ENCODE results near the gene LRP6. TPM values are rescaled to one million over a fixed set of nuclear protein-coding genes. Genes with fewer than 3 reads are reported as not detected.

LRP6 gene
- total and polyA plus RNA-seq, 8 donors = 44.5 to 65.7 (median 62.2) TPM

GRCh38 chr12:12206776-12207388, 60.0 kb downstream of the LRP6 start:
- no peaks in the 10 kb centered on the region for H3K27me3 ChIP-seq
- H3K27ac ChIP-seq = no peak overlapping the region
- no peaks in the 10 kb centered on the region for H3K9me3 ChIP-seq
- H3K36me3 ChIP-seq = peaks cover 0 to 7% of the 10 kb centered on the region in 2 donors
- DNase-seq (peak in 1 of 4 donors; percentile 13), ATAC-seq (no peak)
- intact Hi-C loops (cut with DNase I) = no loop called here
- no peaks in the 10 kb centered on the region for H3K4me1 ChIP-seq
- TF ChIP-seq, protein P1, sequence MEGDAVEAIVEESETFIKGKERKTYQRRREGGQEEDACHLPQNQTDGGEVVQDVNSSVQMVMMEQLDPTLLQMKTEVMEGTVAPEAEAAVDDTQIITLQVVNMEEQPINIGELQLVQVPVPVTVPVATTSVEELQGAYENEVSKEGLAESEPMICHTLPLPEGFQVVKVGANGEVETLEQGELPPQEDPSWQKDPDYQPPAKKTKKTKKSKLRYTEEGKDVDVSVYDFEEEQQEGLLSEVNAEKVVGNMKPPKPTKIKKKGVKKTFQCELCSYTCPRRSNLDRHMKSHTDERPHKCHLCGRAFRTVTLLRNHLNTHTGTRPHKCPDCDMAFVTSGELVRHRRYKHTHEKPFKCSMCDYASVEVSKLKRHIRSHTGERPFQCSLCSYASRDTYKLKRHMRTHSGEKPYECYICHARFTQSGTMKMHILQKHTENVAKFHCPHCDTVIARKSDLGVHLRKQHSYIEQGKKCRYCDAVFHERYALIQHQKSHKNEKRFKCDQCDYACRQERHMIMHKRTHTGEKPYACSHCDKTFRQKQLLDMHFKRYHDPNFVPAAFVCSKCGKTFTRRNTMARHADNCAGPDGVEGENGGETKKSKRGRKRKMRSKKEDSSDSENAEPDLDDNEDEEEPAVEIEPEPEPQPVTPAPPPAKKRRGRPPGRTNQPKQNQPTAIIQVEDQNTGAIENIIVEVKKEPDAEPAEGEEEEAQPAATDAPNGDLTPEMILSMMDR (IDR thresholded peaks at IDR 0.05) = no peak
- H3K4me3 ChIP-seq = no peak overlapping the region

- H3K4me3 ChIP-seq = no peak overlapping the region
- peaks cover 0 to 8% of the 10 kb centered on the region in 2 donors for H3K9me3 ChIP-seq
- H3K36me3 ChIP-seq = peaks cover 0 to 7% of the 10 kb centered on the region in 2 donors
- DNase-seq = no peak
- no peak overlapping the region for H3K27ac ChIP-seq
- no peak for ATAC-seq
- intact Hi-C loops (cut with DNase I) = no loop called here
- no peaks in the 10 kb centered on the region for H3K4me1 ChIP-seq
- H3K27me3 ChIP-seq = no peaks in the 10 kb centered on the region
- TF ChIP-seq, protein P1 (IDR thresholded peaks at IDR 0.05) = no peak
Measured at GRCh38 chr12:12202747-12203146, 64.1 kb downstream of the LRP6 start.

- peaks cover 0 to 8% of the 10 kb centered on the region in 2 donors for H3K9me3 ChIP-seq
- DNase-seq = no peak
- no peak overlapping the region for H3K4me3 ChIP-seq
- H3K36me3 ChIP-seq = peaks cover 0 to 7% of the 10 kb centered on the region in 2 donors
- H3K27ac ChIP-seq = no peak overlapping the region
- no peak for ATAC-seq
- H3K27me3 ChIP-seq = no peaks in the 10 kb centered on the region
- intact Hi-C loops (cut with DNase I) = no loop called here
- no peaks in the 10 kb centered on the region for H3K4me1 ChIP-seq
- TF ChIP-seq, protein P1 (IDR thresholded peaks at IDR 0.05) = no peak
Measured at GRCh38 chr12:12202105-12202504, 64.7 kb downstream of the LRP6 start.

DNA sequence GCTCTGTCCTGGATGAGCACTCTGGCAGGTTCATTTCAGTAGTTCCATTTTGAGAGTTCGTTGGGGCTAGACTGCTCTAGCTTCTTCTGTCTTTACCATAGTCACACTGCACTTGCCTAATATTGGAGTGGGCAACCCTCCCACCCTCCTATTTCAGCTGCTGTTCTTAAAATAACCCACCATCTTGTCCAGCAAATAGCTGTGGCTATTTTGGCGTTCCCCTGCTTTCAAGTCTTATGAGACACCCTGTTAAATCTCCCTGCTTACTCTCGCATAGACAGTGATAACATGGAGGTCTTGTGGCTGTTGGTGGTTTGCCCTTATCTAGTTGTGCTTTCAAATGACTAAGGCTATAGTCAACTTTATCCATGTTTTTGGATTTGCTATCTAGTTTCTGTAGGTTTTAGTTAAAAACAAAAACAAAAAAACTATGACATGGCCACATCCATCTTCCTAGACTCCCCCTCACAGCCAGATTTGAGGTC, 65.5 kb downstream of the LRP6 start:
- Histone ChIP-seq H3K27me3 (no peaks in the 10 kb centered on the region), H3K27ac (no peak overlapping the region), H3K4me3 (no peak overlapping the region), H3K36me3 (peaks cover 0 to 7% of the 10 kb centered on the region in 2 donors), H3K9me3 (peaks cover 0 to 8% of the 10 kb centered on the region in 2 donors), H3K4me1 (no peaks in the 10 kb centered on the region)
- TF ChIP-seq, protein P1 (IDR thresholded peaks at IDR 0.05) = no peak
- intact Hi-C loops (cut with DNase I) = no loop called here
- DNase-seq (no peak), ATAC-seq (no peak)

DNA sequence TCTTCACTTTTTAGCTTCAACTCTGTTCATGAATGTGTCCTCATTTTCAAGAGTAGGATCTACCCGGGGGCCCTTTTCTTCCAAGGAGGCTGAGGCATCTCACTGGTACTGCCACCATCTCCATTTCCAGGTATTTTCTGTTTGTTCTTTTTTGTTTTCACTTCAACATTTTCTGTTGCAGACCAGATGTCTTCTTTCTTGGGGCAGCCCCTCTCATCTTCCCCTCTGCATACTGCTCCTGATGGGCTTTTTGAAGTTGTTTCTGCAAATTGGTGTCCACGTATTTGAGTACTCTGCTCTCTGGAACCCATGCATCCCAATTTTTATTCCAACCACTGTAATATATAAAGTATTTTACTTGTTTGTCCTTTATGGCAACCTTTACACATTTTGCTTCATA, 66.5 kb downstream of the LRP6 start:
- peaks cover 0 to 8% of the 10 kb centered on the region in 2 donors for H3K9me3 ChIP-seq
- intact Hi-C loops (cut with DNase I) = no loop called here
- TF ChIP-seq, protein P1 (IDR thresholded peaks at IDR 0.05) = no peak
- no peak overlapping the region for H3K27ac ChIP-seq
- ATAC-seq (no peak), DNase-seq (no peak)
- no peak overlapping the region for H3K4me3 ChIP-seq
- no peaks in the 10 kb centered on the region for H3K4me1 ChIP-seq
- no peaks in the 10 kb centered on the region for H3K27me3 ChIP-seq
- H3K36me3 ChIP-seq = peaks cover 0 to 7% of the 10 kb centered on the region in 2 donors
